ENCODE data around the gene REEP2. TPM values are rescaled to one million over a fixed set of nuclear protein-coding genes. Genes with fewer than 3 reads are reported as not detected.

The REEP2 gene
- total and polyA plus RNA-seq, 8 donors, result 0.52 to 2.5 (median 1.9) TPM

- no peak for DNase-seq
- Histone ChIP-seq H3K4me1 (peaks cover 0 to 13% of the 10 kb centered on the region in 2 donors), H3K27me3 (no peaks in the 10 kb centered on the region), H3K27ac (no peak overlapping the region), H3K9me3 (no peaks in the 10 kb centered on the region), H3K4me3 (no peak overlapping the region), H3K36me3 (no peaks in the 10 kb centered on the region)
- intact Hi-C loops (cut with DNase I), result loop anchor here in 1 of 2 donors (5.0 kb wide), 1 partner anchor 48 kb away; no protein-coding TSS in a partner anchor
- TF ChIP-seq CTCF (IDR thresholded peaks at IDR 0.05), result no peak
- no peak for ATAC-seq
These were observed 15.3 kb downstream of the REEP2 start for GRCh38 chr5:138454121-138454520.

- intact Hi-C loops (cut with DNase I), result no loop called here
- no peaks in the 10 kb centered on the region for H3K27me3 ChIP-seq
- no peak for DNase-seq
- no peak overlapping the region for H3K27ac ChIP-seq
- H3K4me1 ChIP-seq, result peaks cover 0 to 18% of the 10 kb centered on the region in 2 donors
- no peak for ATAC-seq
- no peaks in the 10 kb centered on the region for H3K36me3 ChIP-seq
- TF ChIP-seq CTCF (IDR thresholded peaks at IDR 0.05), result no peak
- no peak overlapping the region for H3K4me3 ChIP-seq
- no peaks in the 10 kb centered on the region for H3K9me3 ChIP-seq
These were observed 16.5 kb downstream of the REEP2 start for GRCh38 chr5:138455232-138455930.

- Histone ChIP-seq H3K27ac (no peak overlapping the region), H3K36me3 (no peaks in the 10 kb centered on the region), H3K4me3 (no peak overlapping the region), H3K4me1 (peaks cover 3 to 18% of the 10 kb centered on the region in 2 donors), H3K27me3 (no peaks in the 10 kb centered on the region), H3K9me3 (no peaks in the 10 kb centered on the region)
- no peak for TF ChIP-seq CTCF (IDR thresholded peaks at IDR 0.05)
- DNase-seq (no peak), ATAC-seq (no peak)
- intact Hi-C loops (cut with DNase I), result no loop called here
These were observed 18.8 kb downstream of the REEP2 start for GRCh38 chr5:138457531-138458275.

GRCh38 chr5:138458384-138458783 is 19.5 kb downstream of the REEP2 start:
- Histone ChIP-seq H3K36me3 (no peaks in the 10 kb centered on the region), H3K9me3 (no peaks in the 10 kb centered on the region), H3K4me3 (no peak overlapping the region), H3K27me3 (no peaks in the 10 kb centered on the region), H3K27ac (no peak overlapping the region), H3K4me1 (peaks cover 6 to 24% of the 10 kb centered on the region in 2 donors)
- peak in 1 of 4 donors; percentile 66 for DNase-seq
- ATAC-seq, result no peak
- no peak for TF ChIP-seq CTCF (IDR thresholded peaks at IDR 0.05)
- intact Hi-C loops (cut with DNase I), result no loop called here

GRCh38 chr5:138458856-138459255 is 20.0 kb downstream of the REEP2 start:
- H3K4me3 ChIP-seq, result no peak overlapping the region

More at GRCh38 chr5:138458856-138459255, 20.0 kb downstream of the REEP2 start:
- ATAC-seq, result no peak
- H3K9me3 ChIP-seq, result no peaks in the 10 kb centered on the region
- no peak for DNase-seq
- H3K27ac ChIP-seq, result no peak overlapping the region
- H3K27me3 ChIP-seq, result no peaks in the 10 kb centered on the region
- intact Hi-C loops (cut with DNase I), result no loop called here
- no peaks in the 10 kb centered on the region for H3K36me3 ChIP-seq
- no peak for TF ChIP-seq CTCF (IDR thresholded peaks at IDR 0.05)
- H3K4me1 ChIP-seq, result peaks cover 8 to 27% of the 10 kb centered on the region in 2 donors
